GM21529 (cell line): Measurements from ENCODE around the gene NTF3.

Source experiments
- ATAC-seq: cut with Tn5 transposase; IDR thresholded peaks from one replicate; pipeline ENCODE4 v1.9.1; 2021; ENCODE audit not compliant: unreplicated experiment

Gene NTF3

DNA sequence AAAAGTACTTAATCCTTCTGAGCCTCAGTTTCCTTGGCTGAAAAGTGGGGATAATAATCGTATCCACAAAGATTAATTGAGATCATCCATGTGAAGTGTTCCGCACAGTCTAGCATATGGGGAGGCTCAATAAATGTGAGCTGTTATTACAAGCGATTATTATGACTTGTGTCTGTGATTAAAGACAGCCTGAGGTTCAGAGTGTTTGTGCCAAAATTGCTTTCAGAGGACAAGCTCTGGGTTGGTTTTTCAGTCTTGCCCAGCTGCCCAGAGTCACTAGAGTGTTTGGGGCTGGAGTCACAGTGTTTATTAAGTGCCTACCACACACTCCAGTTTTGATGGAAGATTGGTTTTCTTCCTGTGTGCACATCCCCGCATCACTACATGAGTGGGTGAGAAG is 53.5 kb downstream of the NTF3 start:
- no peak for ATAC-seq

DNA sequence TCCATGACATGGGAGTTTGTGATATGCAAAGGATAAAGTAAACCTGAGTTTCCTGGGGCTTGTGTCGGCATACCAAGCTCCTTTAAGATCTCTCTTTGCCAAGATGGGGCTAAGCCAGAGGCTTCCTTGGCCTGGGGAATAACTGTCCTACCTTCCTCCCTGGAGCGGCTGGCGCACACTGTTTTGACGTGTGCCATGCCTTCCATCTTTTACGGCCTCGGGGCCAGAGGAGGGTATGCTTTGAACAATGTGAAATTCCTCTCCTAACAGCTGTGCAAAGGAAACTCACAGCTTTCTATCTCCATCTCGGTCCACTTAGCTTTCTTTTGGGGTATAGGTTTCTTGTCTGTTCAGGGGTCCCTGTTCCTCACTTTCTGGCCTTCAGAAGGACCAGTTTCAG is 55.2 kb downstream of the NTF3 start:
- ATAC-seq: no peak

DNA sequence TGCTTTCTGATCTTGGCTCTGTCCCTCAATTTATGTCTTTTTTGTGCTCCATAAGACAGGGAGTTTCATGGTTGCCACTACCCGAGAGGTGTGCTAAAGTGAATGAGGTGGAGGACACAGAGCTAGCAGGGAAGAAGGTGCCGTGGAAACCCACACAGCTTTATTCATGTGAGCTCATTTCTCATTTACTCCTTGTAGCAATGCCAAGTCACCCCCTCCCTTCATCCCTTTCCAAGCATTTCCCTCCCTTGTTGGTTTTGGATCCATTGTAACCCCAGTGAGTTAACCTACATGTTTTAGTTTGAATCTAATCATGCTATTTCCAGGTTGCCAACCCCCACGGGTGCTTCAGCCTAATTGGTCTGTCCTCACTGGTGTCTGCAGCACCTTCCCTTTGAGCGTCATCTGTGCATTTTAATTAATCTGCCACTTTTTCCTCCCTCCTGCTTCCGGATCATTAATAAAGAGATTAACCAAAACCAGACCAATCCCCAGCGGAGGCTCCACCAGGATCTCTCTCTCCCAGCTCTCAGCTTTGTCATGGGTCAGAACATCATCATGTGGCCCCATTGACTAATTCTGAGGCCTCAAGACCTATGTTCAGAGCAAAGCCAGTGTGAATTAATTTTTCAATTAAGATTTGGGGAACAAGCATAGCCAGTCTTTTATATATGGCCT is 56.2 kb downstream of the NTF3 start:
- no peak for ATAC-seq

DNA sequence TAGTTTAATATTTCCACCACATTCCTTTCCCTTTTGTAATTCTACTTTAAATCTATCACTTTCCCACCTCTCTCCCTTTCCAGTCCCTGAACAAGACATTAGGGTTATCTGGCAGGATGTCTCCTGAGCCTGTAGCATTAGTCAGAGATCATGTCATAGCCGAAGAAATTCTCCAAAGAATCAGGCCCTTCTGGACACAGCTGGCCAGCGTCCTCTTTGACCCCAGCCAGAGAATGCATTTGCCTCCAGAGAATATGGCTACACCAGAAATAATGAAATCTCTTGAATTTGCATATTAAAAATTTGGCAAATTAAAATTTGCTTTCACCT is 56.7 kb downstream of the NTF3 start:
- no peak for ATAC-seq

DNA sequence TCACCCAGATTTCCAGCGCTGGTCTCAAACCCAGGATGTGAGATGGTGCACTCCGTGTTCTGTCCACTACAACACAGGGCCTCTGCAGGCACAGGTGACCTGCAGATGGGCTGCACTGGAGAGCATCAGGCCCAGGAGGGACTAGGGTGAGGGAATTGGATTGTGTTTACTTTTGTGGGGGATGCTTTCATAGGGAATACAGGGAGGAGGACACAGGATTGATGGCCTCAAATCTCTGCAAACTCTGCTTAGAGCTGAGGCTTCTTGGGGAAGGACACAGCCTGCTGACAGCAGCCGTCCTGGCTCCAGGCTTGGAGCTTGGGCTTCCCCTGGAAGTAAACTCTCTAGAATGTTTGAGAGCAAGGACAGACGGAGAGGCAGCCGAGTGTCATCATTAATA is 57.1 kb downstream of the NTF3 start:
- no peak for ATAC-seq

DNA sequence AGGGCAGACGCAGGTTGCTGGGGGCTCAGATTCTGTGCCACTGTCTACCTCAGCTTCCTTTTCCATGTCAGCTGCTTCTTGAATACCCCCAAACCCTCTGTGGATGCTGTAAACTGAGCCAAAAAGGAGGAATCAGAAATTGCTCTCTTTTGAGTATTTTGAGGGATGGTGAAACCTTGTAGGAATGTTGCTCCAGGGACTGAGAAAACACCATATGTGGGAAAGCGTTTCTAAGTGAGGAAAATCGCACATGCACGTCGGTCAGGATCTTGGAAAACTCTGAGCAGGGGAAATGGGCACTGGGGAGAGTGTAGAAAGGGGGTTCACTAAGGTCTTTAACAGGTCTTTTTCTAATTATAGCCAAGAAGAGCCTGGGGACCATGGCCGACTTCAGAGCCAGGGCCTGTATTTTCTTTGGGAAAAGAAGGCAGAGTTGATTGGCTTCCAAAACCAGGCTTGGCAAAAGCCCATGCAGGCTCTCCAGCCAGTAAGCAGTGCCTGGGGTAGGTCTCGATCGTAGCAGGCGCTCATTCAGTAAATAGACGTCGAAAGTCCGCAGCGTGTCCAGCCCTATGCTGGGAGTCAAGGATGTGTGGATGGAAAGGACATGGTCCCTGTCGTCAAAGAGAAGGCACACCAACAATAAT is 58.0 kb downstream of the NTF3 start:
- ATAC-seq: no peak

DNA sequence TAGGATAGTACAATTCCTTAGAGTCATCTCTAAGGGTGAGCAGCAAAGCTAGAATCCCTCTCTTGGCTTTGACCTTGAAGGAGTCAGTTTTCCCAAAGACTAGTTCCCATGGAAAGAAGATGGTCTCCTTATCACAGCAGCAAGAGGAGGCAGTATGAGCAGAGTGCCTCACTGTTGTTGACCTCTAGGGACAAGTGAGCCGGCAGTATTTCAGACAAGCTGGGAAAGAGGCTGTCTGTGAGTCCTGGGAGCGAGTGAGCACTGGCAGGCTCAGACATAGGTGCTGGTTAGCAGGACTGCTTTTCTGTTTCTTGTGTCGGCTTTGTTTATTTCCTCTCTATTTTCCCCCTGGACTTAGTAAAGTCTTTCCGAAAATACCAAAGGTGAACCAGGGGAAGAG is 60.7 kb downstream of the NTF3 start:
- no peak for ATAC-seq

DNA sequence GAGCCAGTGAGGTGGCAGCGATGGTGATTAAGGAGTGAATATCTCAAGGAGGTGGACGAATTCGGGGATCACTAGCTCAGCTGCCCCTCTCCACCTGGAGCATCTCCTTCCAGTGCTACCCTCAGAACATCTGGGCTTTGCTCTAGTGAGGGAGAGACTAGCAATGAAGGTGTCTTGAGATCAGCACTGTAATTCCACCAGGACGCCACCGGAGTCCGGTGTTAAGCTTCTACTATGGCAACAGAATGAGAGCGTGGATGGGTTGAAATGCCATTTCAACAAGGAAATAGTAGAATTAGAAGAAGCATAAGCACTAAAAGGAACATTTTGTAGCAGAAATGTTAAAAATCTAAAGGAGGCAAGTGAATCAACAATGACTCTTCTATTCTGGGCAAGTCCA is 61.1 kb downstream of the NTF3 start:
- no peak for ATAC-seq

DNA sequence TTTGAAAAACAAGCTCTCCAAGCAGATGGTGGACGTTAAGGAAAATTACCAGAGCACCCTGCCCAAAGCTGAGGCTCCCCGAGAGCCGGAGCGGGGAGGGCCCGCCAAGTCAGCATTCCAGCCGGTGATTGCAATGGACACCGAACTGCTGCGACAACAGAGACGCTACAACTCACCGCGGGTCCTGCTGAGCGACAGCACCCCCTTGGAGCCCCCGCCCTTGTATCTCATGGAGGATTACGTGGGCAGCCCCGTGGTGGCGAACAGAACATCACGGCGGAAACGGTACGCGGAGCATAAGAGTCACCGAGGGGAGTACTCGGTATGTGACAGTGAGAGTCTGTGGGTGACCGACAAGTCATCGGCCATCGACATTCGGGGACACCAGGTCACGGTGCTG is 62.4 kb downstream of the NTF3 start:
- ATAC-seq: no peak

DNA sequence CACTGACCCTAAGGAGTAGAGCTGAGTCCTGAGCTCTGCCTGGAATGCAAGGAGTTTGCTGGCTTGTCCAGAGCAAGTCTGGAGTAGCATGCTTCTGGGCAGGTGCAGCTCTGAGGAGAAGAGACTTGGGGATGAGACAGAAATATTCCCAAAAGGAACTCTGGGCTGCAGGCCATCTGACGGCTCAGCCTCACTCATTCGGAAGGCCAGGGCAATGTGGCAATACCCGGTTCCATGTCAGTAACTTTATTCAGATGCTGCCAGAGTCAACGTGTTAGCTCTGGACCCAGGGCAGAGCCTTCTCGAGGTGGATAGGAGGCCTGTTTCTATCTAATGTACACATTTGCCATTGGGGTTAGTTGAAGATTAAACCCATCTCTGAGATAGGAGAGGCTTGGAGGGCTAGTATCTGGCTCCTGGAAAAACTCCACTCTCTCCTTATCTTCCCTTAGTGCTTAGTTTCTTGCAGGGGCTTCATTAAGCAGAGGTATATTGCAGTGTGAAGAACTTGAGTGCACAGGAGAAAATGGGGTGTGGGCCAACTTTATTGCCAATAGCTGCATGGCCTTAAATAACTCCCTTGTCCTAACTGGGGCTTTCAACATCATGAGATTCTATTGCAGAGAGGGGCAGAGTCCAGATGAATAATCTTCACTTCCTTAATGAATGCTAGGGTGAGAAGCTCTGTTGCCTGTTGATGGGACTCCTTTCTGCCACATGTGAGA is 65.6 kb downstream of the NTF3 start:
- no peak for ATAC-seq

DNA sequence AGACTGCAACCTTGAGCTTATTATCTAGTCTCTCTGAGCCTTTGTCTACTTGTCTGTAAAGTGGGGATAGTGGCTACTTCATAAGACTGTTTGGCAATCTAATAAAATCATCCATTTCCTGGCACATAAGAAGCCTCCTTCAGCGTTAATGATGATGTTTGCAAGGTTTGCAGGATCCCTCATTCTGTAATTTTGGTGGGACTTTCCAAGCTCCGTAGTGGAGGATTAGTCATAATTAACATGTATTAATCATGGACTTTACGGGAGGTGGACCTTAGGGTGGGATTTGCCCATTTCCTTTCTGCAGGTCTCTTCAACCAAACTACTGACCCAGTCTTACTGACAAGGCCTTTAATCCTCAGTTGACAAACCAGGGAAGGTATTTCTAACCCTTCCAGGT is 66.2 kb downstream of the NTF3 start:
- ATAC-seq: no peak

DNA sequence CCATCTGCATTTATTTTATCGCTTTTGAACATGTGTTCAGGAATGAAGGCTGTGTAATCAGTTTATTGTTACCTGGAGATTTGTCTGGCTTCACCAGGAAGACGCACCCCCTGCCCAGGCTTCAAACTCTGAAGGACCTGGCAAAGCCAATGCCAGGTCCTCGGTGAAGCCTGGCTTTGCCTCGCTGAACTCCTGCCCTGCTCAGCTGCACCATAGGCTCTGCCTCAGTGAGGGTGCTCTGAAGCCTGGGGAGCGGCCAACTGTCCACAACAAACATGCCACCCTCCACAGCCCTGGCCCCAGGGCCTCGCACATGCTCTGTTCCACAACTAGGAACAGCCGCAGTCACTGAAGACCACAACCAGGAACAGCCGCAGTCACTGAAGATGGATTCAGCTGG is 66.9 kb downstream of the NTF3 start:
- ATAC-seq: no peak

DNA sequence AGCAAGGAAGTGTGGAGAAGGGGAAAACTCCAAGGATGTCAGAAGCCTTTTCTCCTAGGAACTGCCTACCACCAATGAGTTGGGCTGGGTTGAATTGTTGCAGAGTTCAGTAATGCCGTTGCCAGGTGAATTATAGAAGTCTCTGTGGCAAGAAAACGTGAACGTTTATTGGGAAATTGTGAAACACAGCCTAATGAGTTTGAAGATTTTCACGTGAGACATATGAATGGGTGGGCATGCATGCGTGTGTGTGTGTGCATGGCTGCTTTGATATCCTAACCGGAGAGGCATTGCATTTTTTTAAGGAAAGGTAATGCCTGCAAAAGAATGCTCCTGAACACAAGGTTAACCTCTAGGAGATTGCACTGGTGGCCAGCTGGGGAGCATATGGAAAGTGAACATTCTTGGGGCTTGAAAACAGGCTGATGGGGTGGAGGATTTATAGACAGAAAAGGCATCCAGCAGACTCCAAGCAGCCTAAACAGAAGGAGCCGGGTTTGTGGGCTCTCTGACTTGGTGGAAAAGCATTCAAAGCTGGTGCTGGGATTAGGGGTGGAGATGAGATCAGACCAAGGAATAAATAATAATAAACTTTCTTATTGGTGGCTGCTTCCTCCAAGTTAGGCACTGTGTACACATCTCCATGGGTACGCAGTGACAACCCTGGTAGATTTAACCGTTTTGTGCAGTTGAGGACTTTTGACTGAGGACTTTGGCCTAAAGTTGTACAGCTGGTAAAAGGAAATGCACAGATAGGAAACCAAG is 67.8 kb downstream of the NTF3 start:
- ATAC-seq: no peak

DNA sequence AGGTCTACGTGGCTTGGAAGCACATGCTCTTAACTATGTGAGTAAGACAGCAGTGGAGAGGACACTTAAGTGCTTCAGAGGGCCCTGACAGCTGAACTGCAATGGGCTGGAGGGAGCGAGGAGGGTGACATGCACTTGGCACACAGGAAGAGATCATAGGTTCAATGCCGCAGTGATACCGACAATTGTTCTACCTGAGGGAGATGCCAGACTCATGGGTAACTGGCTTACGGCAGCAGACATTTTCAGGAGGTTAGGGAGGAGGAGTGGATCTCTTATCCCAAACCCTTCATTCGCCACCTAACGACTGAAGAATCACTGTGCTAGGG is 68.4 kb downstream of the NTF3 start:
- no peak for ATAC-seq

DNA sequence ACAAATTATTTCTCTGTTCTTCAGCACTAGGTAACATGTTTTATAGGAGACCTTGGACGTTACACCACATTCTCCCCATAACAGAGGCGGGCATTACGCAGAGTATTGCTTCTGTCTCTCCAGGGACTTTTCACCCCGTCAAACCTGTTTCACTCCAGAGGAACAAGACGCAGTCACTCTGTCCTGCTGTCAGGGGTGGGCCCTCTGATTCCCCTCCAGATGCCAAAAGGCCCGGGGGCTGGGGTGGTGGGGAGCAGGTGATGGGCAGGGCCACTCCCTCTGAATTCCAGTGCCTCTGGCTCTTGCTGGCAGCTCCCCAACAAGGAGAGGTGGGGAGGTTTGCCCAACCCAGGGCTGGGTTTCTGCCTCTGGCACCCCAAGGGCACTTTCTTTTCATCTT is 71.9 kb downstream of the NTF3 start:
- ATAC-seq: no peak

DNA sequence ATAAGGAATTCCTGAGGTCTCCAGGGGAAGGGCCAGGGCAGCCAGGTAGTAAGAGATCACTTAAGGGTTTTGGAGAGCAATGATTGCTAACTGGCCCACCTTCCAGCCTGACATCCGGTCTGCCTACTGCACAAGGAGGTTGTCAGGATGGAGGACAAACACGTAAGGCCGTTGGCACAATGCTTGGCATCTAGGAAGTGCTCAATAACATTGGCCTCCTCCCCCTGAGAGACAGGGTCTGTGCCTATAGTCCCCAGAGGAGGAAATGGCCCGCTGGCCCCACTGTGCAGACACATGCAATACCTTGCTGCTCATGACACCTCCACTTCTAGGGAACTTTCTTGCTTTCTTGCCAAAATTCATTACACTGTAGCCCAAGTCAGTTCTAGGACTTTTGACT is 73.2 kb downstream of the NTF3 start:
- ATAC-seq: no peak

DNA sequence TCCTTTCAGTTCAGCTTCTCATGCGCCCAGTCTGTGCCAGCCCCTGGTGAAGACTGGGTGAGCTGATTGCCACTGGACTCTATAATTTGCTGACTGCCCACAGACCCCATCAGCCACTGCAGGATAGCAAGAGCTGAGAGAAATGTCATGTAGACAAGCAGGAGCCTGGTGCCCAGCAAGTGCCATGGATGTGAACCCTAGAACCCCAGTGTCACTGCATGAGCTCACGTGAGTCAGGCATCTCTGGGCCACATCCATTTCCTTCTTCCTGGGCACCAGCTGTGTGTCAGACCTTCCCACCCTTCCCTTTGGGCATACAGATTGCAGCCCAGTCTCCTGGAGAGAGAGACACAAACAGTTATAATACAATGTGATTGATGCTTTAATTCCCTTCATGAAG is 73.8 kb downstream of the NTF3 start:
- ATAC-seq: no peak

DNA sequence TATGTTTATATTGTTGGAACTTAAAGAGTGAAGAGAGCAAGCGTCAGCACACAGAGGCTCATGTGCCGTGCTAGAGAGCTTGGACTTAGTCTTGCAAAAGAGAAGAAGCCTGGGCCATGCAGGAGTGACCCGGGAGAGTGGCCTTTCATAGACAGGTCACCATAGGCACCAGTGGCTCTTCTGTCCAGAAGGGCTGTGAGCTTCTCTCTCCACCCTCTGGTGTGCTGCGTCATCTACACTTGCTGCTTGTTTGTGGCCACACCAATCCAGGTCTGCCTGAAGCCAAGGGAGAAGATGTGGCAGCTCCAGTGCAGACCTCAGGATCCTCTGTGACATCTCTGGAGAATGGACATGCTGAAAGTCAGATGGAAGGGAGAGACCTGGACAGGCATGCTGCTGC is 74.4 kb downstream of the NTF3 start:
- no peak for ATAC-seq

DNA sequence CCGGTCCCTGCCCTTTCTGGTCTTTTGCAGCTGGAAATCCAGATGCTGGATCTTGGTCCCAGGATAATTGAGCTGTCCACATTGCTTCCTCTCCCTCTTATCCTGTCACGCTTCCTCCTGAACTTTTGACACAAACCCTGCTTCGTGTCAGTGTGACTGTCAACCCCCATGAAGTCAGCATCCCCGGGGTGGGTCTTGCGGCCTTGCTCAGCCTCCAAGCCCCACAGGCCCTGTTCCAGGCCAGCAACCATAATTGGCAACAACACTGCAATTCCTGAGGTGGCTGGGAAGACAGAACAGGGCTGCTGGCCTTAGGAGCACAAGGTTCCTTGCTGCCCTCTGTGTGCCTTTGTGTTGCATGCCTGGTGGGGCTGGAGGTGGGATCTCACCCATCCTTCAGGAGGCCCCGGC is 74.9 kb downstream of the NTF3 start:
- ATAC-seq: no peak

DNA sequence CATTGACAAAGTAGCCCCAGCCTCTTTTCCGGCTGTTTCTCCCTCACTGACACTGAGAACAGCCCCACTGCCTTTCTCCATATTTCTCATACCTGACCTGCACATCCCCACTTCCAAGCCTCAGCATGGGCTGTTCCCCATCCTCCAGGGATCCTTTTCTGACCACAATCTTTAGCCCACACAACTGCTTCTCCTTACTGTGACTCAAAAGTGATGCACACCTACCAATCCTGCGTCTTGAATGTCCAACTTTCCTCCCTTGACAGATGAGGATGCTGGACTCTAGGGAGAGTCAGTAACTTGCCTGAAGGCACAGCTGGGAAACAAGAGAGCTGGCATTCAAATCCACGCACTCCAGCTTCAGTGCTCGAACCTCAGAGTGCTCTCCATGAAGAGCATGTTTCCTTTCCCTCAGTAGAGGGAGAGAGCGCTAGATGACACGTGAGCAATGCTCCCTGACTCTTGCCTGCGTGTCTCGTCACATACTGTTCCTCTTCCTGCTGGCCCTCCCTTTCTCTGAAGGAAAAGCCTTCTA is 75.6 kb downstream of the NTF3 start:
- ATAC-seq: no peak

DNA sequence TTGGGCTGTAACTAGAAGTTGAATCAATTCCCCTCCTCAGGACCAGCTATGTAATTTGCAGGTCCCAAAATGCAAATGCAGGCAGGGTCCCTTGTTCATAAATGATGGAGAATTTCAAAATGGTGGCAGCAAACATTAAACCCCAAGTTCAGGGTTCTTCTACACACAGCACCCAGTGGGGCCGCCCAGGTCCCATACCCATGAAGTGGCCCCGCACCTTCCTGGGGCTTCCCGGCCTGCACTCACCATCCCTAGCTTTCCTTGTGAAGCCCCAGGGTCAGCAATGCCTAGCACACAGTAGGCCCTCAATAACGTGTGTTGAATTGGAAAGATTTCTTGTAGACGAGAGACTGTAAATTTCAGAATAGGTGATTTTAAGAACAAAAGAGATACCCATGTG is 76.0 kb downstream of the NTF3 start:
- no peak for ATAC-seq

DNA sequence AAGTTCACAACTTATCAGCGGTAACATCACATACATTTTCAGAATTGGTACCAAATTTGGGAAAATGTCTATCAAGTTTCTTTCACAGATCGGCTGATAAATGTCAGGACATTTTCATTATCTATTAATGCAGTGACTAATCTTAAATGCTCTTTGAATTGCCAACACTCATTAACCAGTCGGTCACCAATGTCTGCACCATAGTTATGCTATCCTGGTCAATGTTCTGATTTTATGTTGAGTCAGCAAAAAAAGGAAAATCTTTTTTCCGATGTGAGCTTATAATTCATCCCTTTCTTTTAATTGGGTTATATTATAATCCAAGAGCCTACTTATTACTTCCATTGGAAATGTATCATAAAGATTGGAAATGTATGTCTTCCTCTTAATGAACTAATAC is 77.2 kb downstream of the NTF3 start:
- ATAC-seq: no peak
